ENCODE results near the gene QSOX1.

QSOX1 gene

GRCh38 chr1:180215856-180216625, 61.4 kb downstream of the QSOX1 start:
- no peak for DNase-seq (ENCODE audit: low read depth)

GRCh38 chr1:180217006-180217405, 62.3 kb downstream of the QSOX1 start:
- no peak for DNase-seq (ENCODE audit: low read depth)

DNA sequence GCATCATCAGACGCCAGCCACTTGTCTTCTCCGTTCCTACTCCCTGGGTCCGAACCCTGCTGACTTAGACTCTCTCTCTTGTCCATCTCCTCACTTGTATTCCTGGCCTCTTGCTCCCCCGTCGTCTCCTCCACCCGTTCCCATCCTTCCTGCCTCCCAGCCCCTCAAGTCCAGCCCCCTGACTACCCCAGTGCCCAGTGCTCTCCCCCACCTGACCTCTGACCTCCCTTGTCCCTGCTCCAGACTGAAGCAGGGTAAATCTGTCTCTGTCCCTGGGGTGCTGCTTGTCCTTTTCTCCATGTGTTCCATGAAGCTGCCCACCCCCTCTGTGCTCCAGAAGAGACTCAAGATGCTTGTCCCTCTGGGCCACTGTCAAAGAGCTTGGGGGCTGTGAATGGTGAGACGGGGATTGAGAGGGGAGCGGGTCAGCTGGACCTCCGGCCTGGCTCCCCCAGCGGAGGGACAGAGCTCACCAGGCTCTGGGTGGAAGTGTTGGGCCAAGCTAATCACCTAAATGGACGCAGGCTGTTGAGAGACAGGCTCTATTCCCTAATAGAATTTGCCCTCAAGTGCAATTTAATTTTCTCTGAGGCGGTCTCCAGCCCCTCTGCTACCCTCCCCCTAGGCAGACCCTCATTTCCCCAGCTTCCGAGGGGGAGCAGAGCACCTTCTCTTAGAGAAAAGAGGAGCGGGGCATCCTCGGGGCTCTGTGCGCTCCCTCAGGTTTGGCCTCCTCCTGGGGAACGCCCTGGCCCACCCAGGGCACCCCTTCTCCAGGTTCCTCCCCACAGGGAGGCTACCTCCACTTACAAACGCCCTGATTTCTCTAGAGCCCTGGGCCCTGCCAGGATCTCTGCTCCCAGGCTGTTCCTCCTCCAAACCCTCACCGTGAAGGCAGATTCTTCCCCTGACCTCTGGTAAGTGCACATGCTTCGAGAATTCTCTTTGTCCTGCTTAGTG, 64.4 kb downstream of the QSOX1 start:
- DNase-seq (ENCODE audit: low read depth), result no peak

DNA sequence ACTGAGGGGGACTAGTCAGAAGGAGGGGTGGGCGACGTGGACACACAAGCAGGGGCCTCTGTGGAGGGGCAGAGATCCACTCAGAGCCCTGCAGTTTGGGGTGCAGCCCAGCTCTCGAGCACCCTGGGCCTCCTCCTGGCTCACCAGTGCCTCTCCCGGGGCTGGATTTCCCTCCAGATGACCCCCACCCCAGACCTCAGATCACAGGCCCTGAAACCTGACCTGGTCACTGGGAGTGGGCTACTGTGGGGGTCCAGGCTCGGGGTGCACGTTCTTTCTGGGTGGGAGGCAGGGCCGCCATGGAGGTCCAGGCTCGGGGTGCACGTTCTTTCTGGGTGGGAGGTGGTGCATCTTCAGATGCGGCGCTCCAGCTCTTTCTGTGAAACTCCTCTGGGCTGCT, 65.1 kb downstream of the QSOX1 start:
- DNase-seq (ENCODE audit: low read depth), result no peak

DNA sequence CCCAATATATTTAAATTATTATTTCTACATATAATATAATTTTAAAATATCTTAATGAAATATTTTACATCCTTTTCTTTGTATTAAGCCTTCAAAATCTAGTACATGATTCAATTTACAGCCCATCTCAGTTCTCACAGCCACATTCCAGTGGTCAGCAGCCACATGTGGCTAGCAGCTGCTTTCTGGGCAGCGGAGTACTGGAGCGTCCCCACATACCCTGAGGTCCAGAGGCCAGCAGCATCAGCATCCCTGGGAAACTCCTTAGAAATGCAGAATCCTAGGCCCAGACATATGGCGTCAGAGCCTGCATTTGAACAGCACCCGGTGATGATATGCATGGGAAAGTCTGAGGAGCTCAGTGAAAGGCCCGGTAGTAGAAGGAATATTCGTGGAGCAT, 66.8 kb downstream of the QSOX1 start:
- DNase-seq (ENCODE audit: low read depth), result no peak

GRCh38 chr1:180224902-180225301, 70.2 kb downstream of the QSOX1 start:
- DNase-seq (ENCODE audit: low read depth), result no peak

- DNase-seq (ENCODE audit: low read depth), result no peak
These were observed 70.7 kb downstream of the QSOX1 start for GRCh38 chr1:180225403-180225802.

- no peak for DNase-seq (ENCODE audit: low read depth)
These were observed 73.4 kb downstream of the QSOX1 start for GRCh38 chr1:180227861-180228647.

GRCh38 chr1:180228648-180229482, 74.2 kb downstream of the QSOX1 start:
- no peak for DNase-seq (ENCODE audit: low read depth)

- DNase-seq (ENCODE audit: low read depth), result no peak
These were observed 75.1 kb downstream of the QSOX1 start, which contains the start of gene LHX4 for GRCh38 chr1:180229483-180230415. Gene LHX4, plus strand, starts transcription at chr1:180230264. Its CDS starts 266 bp downstream, at chr1:180230530.

DNA sequence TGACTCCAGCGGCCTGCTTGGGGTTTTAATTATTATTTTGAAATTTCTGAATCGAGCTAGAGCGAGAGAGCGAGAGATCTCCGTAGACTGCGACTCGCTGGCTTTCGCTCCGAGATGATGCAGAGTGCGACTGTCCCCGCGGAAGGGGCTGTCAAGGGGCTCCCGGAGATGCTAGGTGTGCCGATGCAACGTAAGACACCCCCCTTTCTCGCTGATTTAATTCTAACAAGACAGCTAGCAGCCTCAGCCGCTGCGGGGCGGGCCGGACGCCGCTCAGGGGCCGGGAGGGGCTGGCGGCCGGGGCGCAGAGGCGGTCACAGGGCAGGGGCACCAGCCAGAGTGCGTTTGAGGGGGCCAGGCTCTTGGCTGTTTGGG, 75.7 kb downstream of the QSOX1 start:
- DNase-seq (ENCODE audit: low read depth), result no peak

DNA sequence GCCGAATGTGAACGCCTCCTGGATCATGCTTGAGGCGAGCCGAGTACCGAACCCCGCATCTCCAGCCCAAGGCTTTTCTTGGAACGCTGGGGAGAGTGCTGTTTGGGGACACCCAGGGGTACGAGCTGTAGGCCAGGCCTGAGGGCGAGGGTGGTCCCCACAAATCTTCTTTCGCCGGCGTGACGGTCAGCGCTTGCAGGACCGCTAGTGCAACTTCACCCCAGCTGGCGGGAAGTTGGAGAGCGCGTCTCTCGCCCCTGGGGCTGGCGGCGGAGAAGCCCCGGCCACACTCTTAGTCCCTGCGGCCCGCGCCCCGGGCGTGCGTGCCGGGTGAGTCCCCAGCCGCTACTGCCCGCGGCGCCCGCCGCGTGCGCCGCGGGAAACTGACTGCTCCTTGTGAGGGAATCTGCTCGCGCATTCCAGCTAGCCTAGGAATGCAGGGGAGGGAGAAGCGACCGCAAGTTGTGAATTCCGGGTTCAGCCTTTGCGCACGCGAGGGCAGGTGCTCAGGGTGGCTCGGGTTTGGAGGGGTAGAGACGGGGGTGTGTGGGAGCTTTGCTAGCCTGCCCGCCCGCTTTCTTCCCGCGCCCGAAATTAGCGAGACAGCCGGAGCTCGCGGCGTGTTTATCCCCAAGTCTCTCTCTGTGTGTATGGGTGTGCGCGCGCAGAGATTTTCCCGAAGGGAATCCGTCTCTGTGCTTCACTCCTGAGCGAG, 76.3 kb downstream of the QSOX1 start:
- no peak for DNase-seq (ENCODE audit: low read depth)

- no peak for DNase-seq (ENCODE audit: low read depth)
These were observed 76.8 kb downstream of the QSOX1 start for GRCh38 chr1:180231506-180231921.

GRCh38 chr1:180231936-180232335, 77.3 kb downstream of the QSOX1 start:
- no peak for DNase-seq (ENCODE audit: low read depth)

DNA sequence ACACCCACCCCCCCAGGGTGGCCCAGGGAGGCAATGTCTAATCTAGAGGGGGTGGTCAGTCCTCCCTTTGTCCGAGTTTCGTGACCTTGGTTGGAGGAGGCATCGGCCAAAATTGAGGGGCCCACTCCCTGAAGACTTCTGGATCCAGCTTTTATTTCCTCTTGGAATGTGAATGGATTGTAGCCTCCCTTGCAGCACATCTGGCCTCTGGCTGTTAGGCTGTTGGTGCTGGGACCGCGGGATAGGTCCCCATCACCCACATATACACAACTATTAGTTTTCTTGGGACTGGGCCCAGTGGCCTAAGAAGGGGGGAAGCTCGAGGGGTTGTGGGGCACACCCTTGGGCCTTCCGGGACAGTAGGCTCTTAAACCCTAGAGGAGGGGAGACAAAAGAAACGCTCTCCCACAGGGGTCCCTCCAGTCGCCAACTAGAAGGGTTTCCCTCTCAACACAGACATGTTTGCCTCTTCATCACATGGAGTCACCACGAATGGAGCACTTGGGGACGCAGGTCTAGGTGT, 77.9 kb downstream of the QSOX1 start:
- DNase-seq (ENCODE audit: low read depth), result no peak

- DNase-seq (ENCODE audit: low read depth), result no peak
These were observed 78.7 kb downstream of the QSOX1 start for GRCh38 chr1:180233191-180234011.

DNA sequence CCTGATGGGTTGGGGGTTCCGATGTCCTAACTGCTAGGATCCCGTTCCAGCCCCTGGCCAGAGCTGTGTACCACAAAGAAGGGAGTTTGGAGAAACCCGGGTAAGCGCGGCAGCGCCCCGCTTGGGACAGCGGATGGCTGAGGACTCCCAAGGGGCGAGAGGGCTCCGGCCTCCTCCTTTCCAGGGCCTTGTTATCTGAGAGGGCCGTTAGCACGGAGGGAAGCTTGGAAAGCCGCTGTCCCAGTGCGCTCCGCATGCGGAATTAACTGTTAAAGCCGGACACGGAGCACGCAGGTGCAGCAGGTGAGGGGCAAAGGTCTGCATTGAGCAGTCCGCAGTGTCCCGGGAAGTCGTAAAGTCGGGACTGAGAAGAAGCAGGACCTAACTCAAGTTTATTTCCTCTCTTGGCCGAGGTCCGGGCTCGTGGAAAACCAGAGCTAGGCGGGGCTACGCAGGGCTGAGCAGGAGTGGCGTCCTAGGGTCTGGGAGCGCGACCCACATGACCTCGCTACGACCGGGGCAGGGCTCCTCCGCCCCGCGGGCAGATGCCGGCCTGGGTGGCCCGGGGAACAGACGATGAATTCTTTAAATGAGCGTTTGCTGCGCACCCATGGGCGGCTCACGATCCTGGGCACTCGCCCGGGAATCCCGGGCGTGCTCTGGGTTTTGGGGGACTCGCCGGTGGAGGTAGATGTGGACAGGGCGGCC, 79.9 kb downstream of the QSOX1 start:
- no peak for DNase-seq (ENCODE audit: low read depth)

- no peak for DNase-seq (ENCODE audit: low read depth)
These were observed 80.4 kb downstream of the QSOX1 start for GRCh38 chr1:180235077-180235501.

All from fibroblast of the conjunctiva (primary cell).